Activated gamma-delta T cell treated with anti-CD3 and anti-CD28 coated beads, Interleukin-2, amount 50 U/mL, for 16 hours (primary cell): ENCODE results near the gene OTUB2.

Source experiments
- DNase-seq: peaks from one replicate; pipeline ENCODE4 v3.0.0-alpha.2; 2020; ENCODE audit warnings: low read depth

OTUB2 gene

GRCh38 chr14:94041551-94042346 lies 15.6 kb downstream of the OTUB2 start:
- DNase-seq = no peak

DNA sequence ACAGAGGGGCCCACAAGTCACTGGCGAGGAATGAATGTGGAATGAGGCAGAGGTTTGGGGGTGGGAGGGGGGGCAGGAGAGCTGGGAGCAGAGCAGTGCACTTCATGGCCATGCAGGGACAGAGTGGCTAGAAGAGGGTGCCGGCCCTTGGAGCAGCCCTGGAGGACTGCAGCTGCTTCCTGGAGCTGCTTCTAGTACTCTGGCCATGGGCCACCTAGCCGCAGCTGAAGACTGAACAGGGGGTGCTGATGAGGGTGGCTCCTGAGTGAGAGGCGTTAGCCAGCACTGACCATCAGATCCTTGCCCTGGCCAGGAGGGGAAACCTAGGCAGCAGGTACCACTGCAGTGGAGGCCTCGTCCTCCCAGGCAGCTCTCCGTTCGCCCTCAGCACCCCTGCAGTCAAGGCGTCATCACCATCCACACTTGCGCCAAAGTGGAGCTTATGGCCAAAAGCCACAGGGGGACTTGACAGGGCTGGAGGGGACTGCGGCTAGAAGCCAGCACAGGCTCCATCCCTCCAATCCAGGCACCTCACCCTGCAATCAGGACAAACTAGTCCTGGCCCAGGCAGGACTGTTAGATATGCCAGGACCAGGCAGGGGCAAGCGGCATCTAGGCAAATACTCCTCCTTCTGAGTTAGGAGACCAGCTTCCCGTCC lies 16.4 kb downstream of the OTUB2 start:
- DNase-seq = no peak

DNA sequence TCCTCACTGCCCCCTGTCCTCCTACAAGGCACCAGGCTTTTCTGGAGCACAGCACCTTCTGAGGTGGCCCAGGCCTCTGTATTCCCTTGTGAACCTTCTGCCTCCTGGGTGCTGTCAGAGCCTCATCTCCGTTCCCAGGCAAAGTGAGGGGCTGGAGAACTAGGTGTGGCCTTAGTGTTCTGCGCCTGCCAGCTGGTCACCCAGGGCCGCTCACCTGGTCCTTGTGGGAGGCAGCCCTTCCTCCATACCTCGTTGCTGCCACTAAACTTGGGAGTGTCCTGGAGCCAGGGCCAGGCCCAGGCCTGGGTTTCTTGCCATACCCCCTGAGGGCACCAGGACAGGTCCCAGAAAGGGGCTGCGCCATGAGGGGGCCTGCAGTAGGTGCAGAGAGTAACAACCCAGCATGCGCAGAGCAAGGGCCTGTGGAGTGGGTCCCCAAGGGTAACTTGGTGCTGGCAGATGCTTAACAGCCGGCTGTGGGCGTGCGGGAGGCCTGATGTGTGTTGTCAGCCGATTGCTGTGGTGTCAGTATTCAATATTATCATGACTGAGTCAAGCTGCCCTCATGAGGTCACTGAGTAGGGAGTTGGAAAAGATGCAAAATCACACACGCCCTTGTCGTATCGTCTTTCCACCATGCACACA lies 17.1 kb downstream of the OTUB2 start:
- DNase-seq = no peak

- DNase-seq = no peak
These were observed 17.8 kb downstream of the OTUB2 start for GRCh38 chr14:94043756-94044475.

- DNase-seq = no peak
These were observed 18.4 kb downstream of the OTUB2 start for GRCh38 chr14:94044476-94045091.

- no peak for DNase-seq
These were observed 19.0 kb downstream of the OTUB2 start for GRCh38 chr14:94045101-94045500.

- DNase-seq = no peak
These were observed 19.6 kb downstream of the OTUB2 start for GRCh38 chr14:94045563-94046345.

DNA sequence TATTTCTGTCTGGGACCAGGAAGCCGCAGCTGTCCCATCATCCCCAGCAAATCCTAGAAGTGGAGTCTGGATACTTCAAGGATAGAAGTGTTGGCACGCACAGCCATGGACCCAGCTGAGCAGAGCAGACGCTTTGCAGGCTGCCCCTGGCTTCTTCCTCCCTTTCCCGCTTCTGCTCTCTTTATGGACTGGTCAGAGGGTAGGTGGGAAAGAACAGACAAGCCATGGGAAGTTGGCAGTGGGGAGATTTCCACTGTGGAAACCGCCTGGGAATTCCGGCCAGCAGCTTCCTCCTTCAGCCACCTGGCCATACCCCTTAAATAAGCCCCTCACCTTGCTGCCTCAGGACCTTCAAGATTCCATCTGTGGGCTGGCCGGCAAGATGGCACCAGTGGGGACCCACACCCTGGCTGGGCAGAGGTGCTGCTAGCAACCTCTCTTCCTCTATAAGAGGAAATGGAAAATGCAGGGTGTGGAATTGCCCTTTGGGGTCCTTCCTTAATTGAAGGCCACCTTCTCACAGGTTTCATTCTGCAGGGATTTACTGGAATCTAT lies 20.6 kb downstream of the OTUB2 start:
- no peak for DNase-seq

DNA sequence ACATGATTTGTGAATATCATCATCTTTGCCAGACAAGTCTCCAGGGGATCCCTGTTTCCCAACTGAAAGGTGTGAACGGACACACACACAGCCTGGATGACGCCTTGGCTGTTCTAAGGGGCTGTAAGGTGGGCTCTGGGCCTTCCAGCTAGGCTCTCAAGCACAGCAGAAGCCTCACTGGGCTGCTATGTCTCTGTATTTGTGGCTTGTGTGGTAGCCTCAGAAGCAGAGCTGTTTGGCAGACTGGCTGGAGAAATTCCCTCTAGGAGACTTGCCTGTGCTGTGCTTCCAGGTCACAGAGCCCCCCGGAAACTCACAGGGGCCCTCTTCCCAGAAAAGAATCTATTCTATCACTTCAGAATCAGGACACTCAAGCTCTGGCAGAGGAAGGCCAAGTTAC lies 21.4 kb downstream of the OTUB2 start:
- no peak for DNase-seq

DNA sequence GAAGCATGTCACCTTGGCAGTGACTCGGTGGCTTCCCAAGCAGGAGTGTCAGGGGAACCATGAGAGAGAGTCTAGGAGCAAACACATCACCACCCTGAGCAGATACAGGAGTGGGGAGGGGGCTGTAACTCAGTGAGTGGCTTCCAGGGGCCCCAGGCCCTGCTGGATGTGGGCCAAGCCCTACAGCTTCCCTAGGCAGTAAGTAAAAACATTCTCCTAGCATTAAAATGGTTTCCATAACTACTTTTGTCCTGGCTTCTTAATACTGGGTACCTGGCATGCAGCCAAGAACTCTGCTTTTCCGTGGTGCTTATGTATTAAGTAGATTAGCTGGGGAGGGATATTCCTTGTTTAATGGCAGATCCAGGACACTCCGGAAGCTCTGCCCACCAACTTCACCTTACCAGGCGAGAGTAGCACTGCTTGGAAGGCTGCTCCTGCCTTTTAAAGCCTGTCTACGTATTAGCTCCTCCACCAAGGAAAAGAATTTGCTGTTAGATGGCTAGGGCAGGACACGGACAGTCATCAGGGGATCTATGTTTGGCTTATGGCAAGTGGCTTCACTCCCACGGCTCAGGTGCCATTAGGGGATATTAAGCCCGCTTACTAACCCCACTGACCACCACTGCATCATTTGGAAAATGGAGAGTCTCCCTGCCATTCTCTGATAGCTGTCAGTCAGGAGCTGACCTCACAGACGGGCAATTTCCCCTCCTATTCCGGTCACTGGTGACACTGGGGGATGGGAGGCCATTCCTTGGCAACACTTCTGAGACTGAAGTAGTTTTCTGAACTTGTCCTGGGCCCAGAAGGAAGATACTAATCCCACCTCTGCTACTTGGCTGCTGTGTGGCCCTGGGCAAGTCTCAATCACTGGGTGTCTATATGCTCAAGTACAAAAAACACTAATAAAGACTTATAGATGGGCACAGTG lies 22.8 kb downstream of the OTUB2 start:
- no peak for DNase-seq

GRCh38 chr14:94049625-94050023 lies 23.5 kb downstream of the OTUB2 start:
- no peak for DNase-seq

DNA sequence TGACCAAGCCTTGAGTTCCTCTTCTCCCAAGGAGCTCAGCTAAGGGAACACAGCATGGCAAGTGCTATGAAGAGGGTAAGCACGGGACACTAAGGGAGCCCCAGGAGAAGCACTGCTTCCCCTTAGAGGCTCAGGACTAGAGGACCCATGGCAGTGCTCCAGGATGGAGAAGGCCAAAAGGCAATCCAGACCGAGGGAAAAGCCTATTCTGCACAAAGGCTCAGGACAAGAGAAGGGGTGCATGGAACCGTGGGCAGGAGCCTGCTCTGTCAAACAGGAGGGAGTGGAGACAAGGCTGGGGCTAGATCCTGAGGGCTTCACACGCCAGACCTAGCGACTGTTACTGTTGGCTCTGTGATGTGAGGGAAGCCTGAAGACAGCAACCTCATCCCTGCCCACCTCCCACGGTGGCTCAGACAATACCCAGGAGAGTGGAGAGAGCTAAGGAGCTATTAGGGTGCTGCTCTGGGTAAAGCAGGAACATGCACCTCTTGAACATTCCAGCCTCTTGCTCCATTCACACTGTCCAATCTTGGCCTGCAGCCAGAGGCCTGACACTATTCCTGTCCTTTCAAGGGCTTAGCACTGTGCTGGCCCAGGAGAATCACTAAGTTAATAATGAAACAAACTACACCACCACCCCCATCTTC lies 24.2 kb downstream of the OTUB2 start:
- no peak for DNase-seq

GRCh38 chr14:94051115-94051514 lies 25.0 kb downstream of the OTUB2 start:
- no peak for DNase-seq

- no peak for DNase-seq
These were observed 25.6 kb downstream of the OTUB2 start for GRCh38 chr14:94051779-94052178.

DNA sequence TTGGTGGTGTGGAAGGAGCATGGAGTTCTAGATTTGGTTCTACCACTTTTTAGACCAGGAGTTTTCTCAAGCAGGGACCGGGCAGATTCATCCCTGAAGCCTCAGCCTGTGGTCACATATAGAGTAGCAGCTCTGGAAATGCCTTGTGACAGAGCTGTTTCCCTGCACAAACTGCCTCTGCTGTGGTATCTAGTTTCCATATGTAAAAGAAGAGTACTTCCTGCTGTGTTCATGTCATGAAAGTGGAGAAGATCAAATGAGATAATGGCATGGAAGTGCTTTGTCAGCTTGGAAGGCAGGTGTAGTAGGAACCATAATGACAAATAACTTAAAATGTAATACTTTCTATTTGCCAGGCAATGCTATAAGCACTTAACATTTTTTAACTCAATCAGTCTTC lies 26.1 kb downstream of the OTUB2 start:
- DNase-seq = no peak

- DNase-seq = no peak
These were observed 26.5 kb downstream of the OTUB2 start for GRCh38 chr14:94052662-94053061.

- no peak for DNase-seq
These were observed 28.3 kb downstream of the OTUB2 start for GRCh38 chr14:94054401-94054800.

- no peak for DNase-seq
These were observed 28.8 kb downstream of the OTUB2 start for GRCh38 chr14:94054936-94055335.

GRCh38 chr14:94056579-94057308 lies 30.6 kb downstream of the OTUB2 start:
- no peak for DNase-seq
